H9 (cell line): ENCODE measurements around the gene RPL35. TPM values are rescaled to one million over a fixed set of nuclear protein-coding genes. Genes with fewer than 3 reads are reported as not detected.
"Not testable (repeated sequence)": the region's sequence is repeated elsewhere in the genome, so short reads cannot be mapped to it uniquely, and the experiment has no call there.

Source experiments
- DNase-seq: peaks from one replicate; pipeline ENCODE4 v3.0.0-alpha.2; 2017
- H2AFZ ChIP-seq: one replicate; pipeline ENCODE4 v1.6.1; 2013; ENCODE audit warnings: mild to moderate bottlenecking, low read length, control low read depth, moderate library complexity
- H2AK5ac ChIP-seq: 2 replicates; pipeline ENCODE4 v1.6.1; 2013; ENCODE audit warnings: low read length, control low read depth, mixed read lengths; ENCODE audit not compliant: insufficient read length
- H2BK120ac ChIP-seq: one replicate; pipeline ENCODE4 v1.6.1; 2013; ENCODE audit warnings: low read depth, mild to moderate bottlenecking, low read length, control low read depth, inconsistent platforms; ENCODE audit not compliant: poor library complexity, severe bottlenecking
- H2BK12ac ChIP-seq: 2 replicates; pipeline ENCODE4 v1.6.1; 2013; ENCODE audit warnings: low read length, control low read depth, mixed read lengths, low read depth; ENCODE audit not compliant: insufficient read length
- H2BK15ac ChIP-seq: 2 replicates; pipeline ENCODE4 v1.6.1; 2013; ENCODE audit warnings: low read depth, low read length, control low read depth
- H2BK20ac ChIP-seq: one replicate; pipeline ENCODE4 v1.6.1; 2013; ENCODE audit warnings: low read depth, mild to moderate bottlenecking, low read length, control low read depth, inconsistent platforms; ENCODE audit not compliant: poor library complexity, severe bottlenecking
- H2BK5ac ChIP-seq: 2 replicates; pipeline ENCODE4 v1.6.1; 2013; ENCODE audit warnings: low read length, control low read depth, mixed read lengths; ENCODE audit not compliant: insufficient read length
- H3K14ac ChIP-seq: 2 replicates; pipeline ENCODE4 v1.6.1; 2013; ENCODE audit warnings: low read length, control low read depth; ENCODE audit not compliant: insufficient read depth
- H3K18ac ChIP-seq: 2 replicates; pipeline ENCODE4 v1.6.1; 2013; ENCODE audit warnings: low read depth, mild to moderate bottlenecking, mixed read lengths, low read length, control low read depth; ENCODE audit not compliant: insufficient read length
- H3K23ac ChIP-seq: 2 replicates; pipeline ENCODE4 v1.6.1; 2013; ENCODE audit warnings: low read length, control low read depth, mixed read lengths, low read depth; ENCODE audit not compliant: insufficient read length
- H3K23me2 ChIP-seq: 2 replicates; pipeline ENCODE4 v1.6.1; 2013; ENCODE audit warnings: low read depth, mild to moderate bottlenecking, mixed read lengths, low read length, control low read depth; ENCODE audit not compliant: insufficient read length, poor library complexity, severe bottlenecking
- H3K27ac ChIP-seq: 2 replicates; pipeline ENCODE4 v1.5.1; 2013; ENCODE audit warnings: low read length, control low read depth, mixed read lengths, low read depth; ENCODE audit not compliant: insufficient read length
- H3K27me3 ChIP-seq: 2 replicates; pipeline ENCODE4 v1.6.1; 2013; ENCODE audit warnings: low read length, control low read depth, inconsistent platforms; ENCODE audit not compliant: insufficient read depth
- H3K4ac ChIP-seq: 2 replicates; pipeline ENCODE4 v1.6.1; 2013; ENCODE audit warnings: low read depth, mild to moderate bottlenecking, control low read depth, inconsistent platforms, low read length, moderate library complexity
- H3K4me1 ChIP-seq: 2 replicates; pipeline ENCODE4 v1.6.1; 2013; ENCODE audit warnings: low read length, control low read depth, inconsistent platforms; ENCODE audit not compliant: insufficient read depth
- H3K4me2 ChIP-seq: 2 replicates; pipeline ENCODE4 v1.6.1; 2013; ENCODE audit warnings: low read length, control low read depth, mixed read lengths; ENCODE audit not compliant: insufficient read length, insufficient read depth
- H3K56ac ChIP-seq: 2 replicates; pipeline ENCODE4 v1.6.1; 2013; ENCODE audit warnings: low read depth, mild to moderate bottlenecking, mixed read lengths, low read length, control low read depth; ENCODE audit not compliant: insufficient read length
- H3K79me1 ChIP-seq: 2 replicates; pipeline ENCODE4 v1.6.1; 2013; ENCODE audit warnings: low read depth, mild to moderate bottlenecking, moderate library complexity, low read length, control low read depth, inconsistent platforms; ENCODE audit not compliant: insufficient read depth, poor library complexity, severe bottlenecking
- H3K79me2 ChIP-seq: 2 replicates; pipeline ENCODE4 v1.6.1; 2013; ENCODE audit warnings: low read length, control low read depth, inconsistent platforms; ENCODE audit not compliant: insufficient read depth
- H3K9ac ChIP-seq: 2 replicates; pipeline ENCODE4 v1.6.1; 2013; ENCODE audit warnings: low read length, control low read depth, mixed read lengths; ENCODE audit not compliant: insufficient read length; ENCODE audit errors: extremely low read depth
- H3K9me3 ChIP-seq: one replicate; pipeline ENCODE4 v1.6.1; 2013; ENCODE audit warnings: low read depth, low read length, inconsistent platforms; ENCODE audit not compliant: control insufficient read depth
- H3T11ph ChIP-seq: one replicate; pipeline ENCODE4 v1.6.1; 2013; ENCODE audit warnings: mild to moderate bottlenecking, low read length, control low read depth, inconsistent platforms
- H4K20me1 ChIP-seq: one replicate; pipeline ENCODE4 v1.6.1; 2013; ENCODE audit not compliant: control insufficient read depth, insufficient read length, insufficient read depth
- H4K5ac ChIP-seq: 2 replicates; pipeline ENCODE4 v1.6.1; 2013; ENCODE audit warnings: low read depth, mild to moderate bottlenecking, mixed read lengths, low read length, control low read depth; ENCODE audit not compliant: insufficient read length
- H4K8ac ChIP-seq: replicated peaks from 2 replicates; pipeline ENCODE4 v1.6.1; 2013; ENCODE audit warnings: low read length, control low read depth, mixed read lengths, low read depth; ENCODE audit not compliant: insufficient read length
- H4K91ac ChIP-seq: 2 replicates; pipeline ENCODE4 v1.6.1; 2013; ENCODE audit warnings: low read depth, mild to moderate bottlenecking, moderate library complexity, mixed read lengths, low read length, control low read depth; ENCODE audit not compliant: insufficient read length
- H3K27ac Mint-ChIP-seq, 3 experiments: 2 replicates in 2 of 3; 3 replicates in 1 of 3; pipeline ENCODE4 v1.8.0; 2020 to 2021; ENCODE audit warnings: mixed read lengths in 3 of 3, mild to moderate bottlenecking in 1 of 3, moderate library complexity in 1 of 3
- H3K27me3 Mint-ChIP-seq: 2 replicates; pipeline ENCODE4 v1.8.0; 2021; ENCODE audit warnings: low read depth, mild to moderate bottlenecking, moderate library complexity, mixed read lengths
- H3K36me3 Mint-ChIP-seq, 3 experiments: 2 replicates in 2 of 3; 3 replicates in 1 of 3; pipeline ENCODE4 v1.8.0; 2020 to 2021; ENCODE audit warnings: low read depth in 3 of 3, mixed read lengths in 3 of 3; ENCODE audit not compliant: insufficient read depth in 1 of 3
- H3K4me1 Mint-ChIP-seq, 2 experiments: 2 replicates each; pipeline ENCODE4 v1.8.0; 2020; ENCODE audit warnings: mixed read lengths in 2 of 2
- H3K4me3 Mint-ChIP-seq, 2 experiments: 2 replicates in 1 of 2; 3 replicates in 1 of 2; pipeline ENCODE4 v1.8.0; 2020 to 2021; ENCODE audit warnings: mild to moderate bottlenecking in 2 of 2, mixed read lengths in 2 of 2, moderate library complexity in 1 of 2
- H3K9me3 Mint-ChIP-seq, 2 experiments: 2 replicates in 1 of 2; 3 replicates in 1 of 2; pipeline ENCODE4 v1.8.0; 2020; ENCODE audit warnings: mild to moderate bottlenecking in 2 of 2, mixed read lengths in 2 of 2, moderate library complexity in 1 of 2
- CTCF ChIP-seq: fragments of 200-600 bp; sonication (generic); conservative IDR thresholded peaks from 3 replicates; pipeline ENCODE4 v1.8.0; 2021; ENCODE audit warnings: antibody characterized with exemption, mild to moderate bottlenecking
- WGBS: extraction: QIAGEN DNeasy Blood & Tissue Kit; methylation state at CpG from one replicate; pipeline ENCODE4 v1.1.7; 2013; ENCODE audit warnings: missing lambda C conversion rate, low lambda C conversion rate, mixed read lengths; ENCODE audit not compliant: insufficient read length; ENCODE audit errors: extremely low coverage; 5-methylcytosine and 5-hydroxymethylcytosine counted together
- total RNA-seq: library from RNA; stranded (reverse); gene quantifications from 2 replicates; pipeline ENCODE4 v1.2.1, GENCODE V29; 2021

The RPL35 gene
- total RNA-seq, 1 experiment from 2014 or later: 1,840 TPM

- peak; percentile 75 for TF ChIP-seq CTCF
- H3K36me3 Mint-ChIP-seq: no peaks in the 10 kb centered on the region; a peak in 1 of 7 replicates
- no peak overlapping the region for H2BK120ac ChIP-seq
- no peak overlapping the region for H3K56ac ChIP-seq
- no peaks in the 10 kb centered on the region for H4K20me1 ChIP-seq
- no CpG with 5 or more reads among the region's 12 CpGs for WGBS
- no peaks in the 10 kb centered on the region for H3K9me3 Mint-ChIP-seq
- H2AFZ ChIP-seq: no peak overlapping the region
- no peak overlapping the region for H3K27ac ChIP-seq
- no peaks in the 10 kb centered on the region for H3K79me1 ChIP-seq
- no peak overlapping the region for H2BK12ac ChIP-seq
- no peaks in the 10 kb centered on the region for H3K4me1 ChIP-seq
- peak overlapping the region; percentile 15 for H3K18ac ChIP-seq
- H3K23me2 ChIP-seq: no peaks in the 10 kb centered on the region
- H3K27me3 Mint-ChIP-seq: no peaks in the 10 kb centered on the region
- no peak overlapping the region for H4K91ac ChIP-seq
- no peak overlapping the region for H3K4ac ChIP-seq
- no peak overlapping the region for H2BK15ac ChIP-seq
- no peaks in the 10 kb centered on the region for H3K9me3 ChIP-seq
- peaks cover 2 to 16% of the 10 kb centered on the region in 2 experiments; a peak in 2 of 4 replicates for H3K4me1 Mint-ChIP-seq
- H3K79me2 ChIP-seq: no peaks in the 10 kb centered on the region
- H3T11ph ChIP-seq: no peak overlapping the region
- peak overlapping the region in 1 of 2 experiments; percentile 27; a peak in 1 of 5 replicates for H3K4me3 Mint-ChIP-seq
- no peak overlapping the region for H3K4me2 ChIP-seq
- no peak overlapping the region for H2AK5ac ChIP-seq
- H2BK20ac ChIP-seq: no peak overlapping the region
- H3K23ac ChIP-seq: no peak overlapping the region
- no peak overlapping the region for H3K9ac ChIP-seq
- H3K14ac ChIP-seq: no peak overlapping the region; the same call in 1 of the 2 replicates
- H4K5ac ChIP-seq: no peak overlapping the region
- H3K27me3 ChIP-seq: no peaks in the 10 kb centered on the region
- DNase-seq: peak; percentile 79
- H4K8ac ChIP-seq: no peak overlapping the region
- H2BK5ac ChIP-seq: no peak overlapping the region
- H3K27ac Mint-ChIP-seq: peak overlapping the region in 1 of 3 experiments; percentile 91; a peak in 1 of 7 replicates
Observed at GRCh38 chr9:124839612-124840299, 22.0 kb downstream of the RPL35 start.

GRCh38 chr9:124838567-124839275 is 23.0 kb downstream of the RPL35 start:
- not testable (repeated sequence) for H2BK5ac ChIP-seq, H2BK20ac ChIP-seq, H3K27me3 ChIP-seq, H3T11ph ChIP-seq, H3K9me3 ChIP-seq, H3K79me2 ChIP-seq, H3K23ac ChIP-seq, H3K27me3 Mint-ChIP-seq, H3K9ac ChIP-seq, DNase-seq, H4K5ac ChIP-seq, H3K56ac ChIP-seq, H3K27ac Mint-ChIP-seq, H2AK5ac ChIP-seq, H2BK12ac ChIP-seq, H3K4me2 ChIP-seq, H3K79me1 ChIP-seq, H3K18ac ChIP-seq, H4K91ac ChIP-seq, H3K4me1 ChIP-seq, H4K20me1 ChIP-seq, H2BK15ac ChIP-seq, H3K23me2 ChIP-seq, H3K27ac ChIP-seq, H2AFZ ChIP-seq, H3K36me3 Mint-ChIP-seq, H4K8ac ChIP-seq, H3K9me3 Mint-ChIP-seq, H3K4me3 Mint-ChIP-seq, H3K14ac ChIP-seq, H2BK120ac ChIP-seq, H3K4ac ChIP-seq
- H3K4me1 Mint-ChIP-seq: peaks cover 2 to 21% of the 10 kb centered on the region in 2 experiments; a peak in 2 of 4 replicates
- WGBS: no CpG with 5 or more reads among the region's 52 CpGs
